Left ventricle myocardium inferior (tissue), 1 donor: ENCODE data around the gene GLIS2. TPM values are rescaled to one million over a fixed set of nuclear protein-coding genes. Genes with fewer than 3 reads are reported as not detected.

Experiments
- DNase-seq: peaks from one replicate; pipeline ENCODE4 v3.0.0-alpha.2; 2020
- H3K27ac ChIP-seq: fragments of 200-600 bp; replicated peaks from 2 replicates; pipeline ENCODE4 v1.8.0; 2021
- H3K27me3 ChIP-seq: fragments of 200-600 bp; 2 replicates; pipeline ENCODE4 v1.8.0; 2021; ENCODE audit warnings: low read depth
- H3K36me3 ChIP-seq: fragments of 200-600 bp; 2 replicates; pipeline ENCODE4 v1.8.0; 2021
- H3K4me1 ChIP-seq: fragments of 200-600 bp; 2 replicates; pipeline ENCODE4 v1.8.0; 2021
- H3K4me3 ChIP-seq: fragments of 200-600 bp; 2 replicates; pipeline ENCODE4 v1.8.0; 2021; ENCODE audit warnings: mild to moderate bottlenecking, moderate library complexity
- H3K9me3 ChIP-seq: fragments of 200-600 bp; replicated peaks from 2 replicates; pipeline ENCODE4 v1.8.0; 2021
- CTCF ChIP-seq: fragments of 200-600 bp; IDR thresholded peaks from 2 replicates; pipeline ENCODE4 v1.8.0; 2021; ENCODE audit warnings: antibody characterized with exemption, mild to moderate bottlenecking, borderline replicate concordance
- intact Hi-C: fragments of 100-400 bp; cut with micrococcal nuclease; formaldehyde crosslinking; loops from one replicate; pipeline ENCODE4 v1.11.0; 2022
- total RNA-seq: library from RNA; stranded (reverse); fragmentation: NEBNext Ultra II Directional; extraction: Animal tissue kit (Norgen Biotek cat#: 25700); gene quantifications from one replicate; pipeline ENCODE4 v1.2.1, GENCODE V29; 2021
- donor health status: DM: no; HTN: yes; CAD: no; lungs with severe emphysema.

The GLIS2 gene
- total RNA-seq, 1 donor from 2014 or later: 17.2 TPM

- peaks cover 32% of the 10 kb centered on the region for H3K36me3 ChIP-seq
- intact Hi-C loops: no loop called here
- peak; percentile 41 for DNase-seq
- no peaks in the 10 kb centered on the region for H3K9me3 ChIP-seq
- peak overlapping the region; percentile 57 for H3K27ac ChIP-seq
- H3K27me3 ChIP-seq: no peaks in the 10 kb centered on the region
- H3K4me1 ChIP-seq: peaks cover 83% of the 10 kb centered on the region
- no peak for TF ChIP-seq CTCF
- H3K4me3 ChIP-seq: no peak overlapping the region
These were observed 68.7 kb downstream of the GLIS2 start for GRCh38 chr16:4384509-4384942.

GRCh38 chr16:4385066-4385788, 69.4 kb downstream of the GLIS2 start:
- Histone ChIP-seq H3K36me3 (peaks cover 32% of the 10 kb centered on the region), H3K9me3 (no peaks in the 10 kb centered on the region), H3K27me3 (no peaks in the 10 kb centered on the region), H3K4me3 (no peak overlapping the region), H3K27ac (peak overlapping the region; percentile 57), H3K4me1 (peaks cover 86% of the 10 kb centered on the region)
- no peak for DNase-seq
- no peak for TF ChIP-seq CTCF
- intact Hi-C loops: no loop called here

GRCh38 chr16:4385789-4386450, 70.1 kb downstream of the GLIS2 start:
- Histone ChIP-seq H3K9me3 (no peaks in the 10 kb centered on the region), H3K4me1 (peaks cover 86% of the 10 kb centered on the region), H3K36me3 (peaks cover 27% of the 10 kb centered on the region), H3K27me3 (no peaks in the 10 kb centered on the region), H3K4me3 (no peak overlapping the region), H3K27ac (peak overlapping the region; percentile 57)
- no peak for DNase-seq
- TF ChIP-seq CTCF: no peak
- intact Hi-C loops: no loop called here

GRCh38 chr16:4386451-4386805, 70.6 kb downstream of the GLIS2 start:
- Histone ChIP-seq H3K36me3 (peaks cover 22% of the 10 kb centered on the region), H3K9me3 (no peaks in the 10 kb centered on the region), H3K27me3 (no peaks in the 10 kb centered on the region), H3K27ac (peak overlapping the region; percentile 57), H3K4me3 (no peak overlapping the region), H3K4me1 (peaks cover 86% of the 10 kb centered on the region)
- no peak for DNase-seq
- intact Hi-C loops: no loop called here
- TF ChIP-seq CTCF: no peak

GRCh38 chr16:4386951-4387565, 71.2 kb downstream of the GLIS2 start:
- DNase-seq: no peak
- Histone ChIP-seq H3K27ac (peak overlapping the region; percentile 57), H3K36me3 (peaks cover 17% of the 10 kb centered on the region), H3K4me1 (peaks cover 92% of the 10 kb centered on the region), H3K4me3 (no peak overlapping the region), H3K9me3 (no peaks in the 10 kb centered on the region), H3K27me3 (no peaks in the 10 kb centered on the region)
- TF ChIP-seq CTCF: no peak
- intact Hi-C loops: no loop called here
